Germinal center (tissue), 1 donor: ENCODE results near the gene RXFP1.
"Not testable (repeated sequence)": the region's sequence is repeated elsewhere in the genome, so short reads cannot be mapped to it uniquely, and the experiment has no call there.

Source experiments
- DNase-seq: peaks from one replicate; pipeline ENCODE4 v3.0.0; 2012; ENCODE audit warnings: mixed read lengths, low spot score

Gene RXFP1

DNA sequence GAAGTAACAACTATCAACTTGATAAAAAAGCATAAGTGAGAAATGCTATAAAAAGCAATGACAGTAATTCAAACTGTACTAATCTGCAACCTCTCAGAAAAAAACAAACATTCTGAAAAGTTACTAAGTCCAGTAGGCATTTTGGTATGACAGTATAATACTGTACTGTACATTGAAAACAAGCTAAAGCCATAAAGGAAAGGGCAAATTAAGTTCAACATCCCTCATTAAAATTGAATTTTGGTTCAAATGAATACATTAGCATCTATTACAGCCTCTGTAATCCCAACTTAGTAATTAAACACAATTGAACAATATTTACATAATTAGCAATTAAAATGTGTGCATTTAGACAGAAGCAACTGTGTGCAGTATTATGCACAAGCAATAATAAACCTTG lies 96.3 kb downstream of the RXFP1 start:
- DNase-seq = no peak

DNA sequence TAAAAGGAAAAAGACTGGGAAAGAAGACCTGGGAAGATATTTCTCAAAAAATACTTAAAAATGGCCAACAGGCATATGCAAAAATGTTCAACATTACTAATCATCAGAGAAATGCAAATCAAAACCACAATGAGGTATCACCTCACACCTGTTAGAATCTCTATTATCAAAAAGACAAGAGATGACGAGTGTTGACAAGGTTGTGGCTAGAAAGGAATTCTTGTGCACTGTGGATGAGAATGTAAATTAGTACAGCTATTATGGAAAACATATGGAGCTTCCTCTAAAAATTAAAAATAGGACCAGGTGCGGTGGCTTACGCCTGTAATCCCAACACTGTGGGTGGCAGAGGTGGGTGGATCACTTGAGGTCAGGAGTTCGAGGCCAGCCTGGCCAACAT lies 100.0 kb downstream of the RXFP1 start:
- no peak for DNase-seq

DNA sequence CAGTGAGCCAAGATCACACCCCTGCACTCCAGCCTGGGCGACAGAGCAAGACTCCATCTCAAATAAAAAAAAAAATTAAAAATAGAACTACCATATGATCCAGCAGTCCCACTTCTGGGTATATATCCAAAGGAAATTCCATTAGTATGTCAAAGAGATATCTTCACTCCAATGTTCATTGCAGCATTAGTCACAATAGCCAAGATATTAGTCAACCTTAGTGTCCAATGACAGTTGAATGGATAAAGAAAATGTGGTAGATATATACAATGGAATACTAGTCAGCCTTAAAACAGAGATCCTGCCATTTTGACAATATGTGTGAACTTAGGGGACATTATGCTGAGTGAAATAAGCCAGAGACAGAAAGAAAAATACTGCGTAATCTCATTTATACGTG lies 100.6 kb downstream of the RXFP1 start:
- no peak for DNase-seq

DNA sequence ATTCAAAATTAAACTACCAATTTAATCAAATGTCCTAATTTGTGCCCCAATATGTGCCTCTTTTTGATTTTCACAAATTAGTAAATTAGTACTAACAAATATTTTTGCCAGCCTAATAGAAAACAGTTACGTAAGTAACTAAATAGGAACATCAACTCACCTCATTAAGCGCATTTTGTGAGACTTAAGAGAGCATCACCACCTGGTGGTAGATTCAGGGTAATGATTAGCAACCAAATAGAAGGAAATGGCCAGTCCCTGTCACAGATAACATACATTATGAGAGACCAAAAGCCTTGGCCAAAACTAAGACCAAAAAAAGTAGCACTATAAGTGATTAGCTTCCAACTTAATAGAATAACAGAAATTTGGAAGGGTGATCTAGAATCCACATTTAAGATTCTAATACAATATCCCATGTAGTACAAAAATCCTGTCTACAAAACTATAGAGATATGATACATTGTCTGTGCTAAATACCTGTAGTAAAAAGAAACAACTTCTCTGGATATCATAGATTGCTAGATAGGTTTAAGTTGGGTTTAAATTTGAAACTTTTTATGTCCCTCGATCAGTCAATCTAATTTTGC lies 103.3 kb downstream of the RXFP1 start:
- DNase-seq = peak; percentile 5

DNA sequence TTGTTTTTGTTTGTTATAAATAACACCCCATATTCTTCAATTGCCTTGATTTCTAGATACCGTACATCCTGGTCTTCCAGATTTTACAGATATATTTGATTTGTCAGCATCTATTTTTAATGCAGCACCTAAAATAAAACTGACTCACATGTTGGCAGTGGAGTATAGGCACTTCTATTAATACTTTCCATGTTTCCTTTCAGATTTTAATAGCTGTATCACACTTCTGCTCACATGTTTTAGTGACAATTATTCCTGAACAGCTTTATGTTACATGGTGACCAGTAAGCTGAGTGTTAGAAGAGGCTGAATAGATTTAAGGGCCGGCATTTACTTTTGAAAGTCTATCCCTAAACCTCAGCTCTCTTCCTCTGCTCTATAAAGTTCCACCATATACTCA lies 103.9 kb downstream of the RXFP1 start:
- no peak for DNase-seq

DNA sequence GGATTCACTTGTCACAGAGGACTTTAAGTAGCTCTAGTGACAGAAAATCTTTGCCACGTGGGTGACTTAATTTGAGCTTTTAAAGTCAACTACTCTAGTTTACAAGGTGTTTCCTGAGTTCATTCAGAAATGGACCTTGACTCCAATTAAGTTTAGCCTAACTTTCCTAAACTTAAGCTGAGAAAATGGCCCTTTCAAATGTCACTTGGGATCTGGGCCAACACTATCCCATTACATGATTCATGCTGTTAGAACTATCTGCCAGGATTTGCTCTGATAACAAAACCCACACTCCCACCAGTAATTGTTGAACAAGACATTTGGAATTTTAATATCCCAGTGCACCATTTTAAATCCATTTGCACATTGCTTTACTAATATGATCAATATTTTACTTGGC lies 109.2 kb downstream of the RXFP1 start:
- no peak for DNase-seq

DNA sequence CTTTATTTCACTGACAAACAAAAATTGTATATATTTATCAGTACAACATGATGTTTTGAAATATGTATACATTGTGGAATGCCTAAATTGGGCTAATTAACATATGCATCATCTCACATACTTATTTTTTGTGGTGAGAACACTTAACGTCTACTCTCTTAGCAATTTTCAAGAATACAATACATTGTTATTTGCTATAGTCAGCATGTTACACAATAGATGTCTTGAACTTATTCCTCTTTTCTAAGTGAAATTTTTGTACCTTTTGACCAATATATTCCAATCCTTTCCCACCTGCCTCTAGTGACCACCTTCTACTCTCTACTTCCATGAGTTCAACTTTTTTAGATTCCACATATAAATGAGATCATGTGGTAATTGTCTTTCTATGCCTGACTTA lies 114.9 kb downstream of the RXFP1 start:
- no peak for DNase-seq

DNA sequence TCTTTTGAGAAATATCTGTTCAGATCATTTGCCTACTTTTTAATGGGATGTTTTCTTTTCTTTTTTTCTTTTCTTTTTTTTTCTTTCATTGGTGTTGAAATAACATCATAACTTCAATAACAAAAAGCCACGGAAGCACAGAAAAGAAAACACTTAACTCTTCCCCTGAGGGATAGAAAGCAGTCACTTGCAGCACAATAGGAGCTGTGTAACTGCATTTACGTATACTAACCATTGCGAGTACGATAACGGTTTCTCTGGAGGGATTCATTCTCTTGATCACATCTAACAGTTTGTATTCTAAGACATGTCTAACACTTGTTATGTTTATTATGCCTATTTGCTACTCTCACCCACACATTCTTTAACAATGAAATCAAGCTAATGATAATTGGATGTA lies 122.7 kb downstream of the RXFP1 start:
- no peak for DNase-seq

DNA sequence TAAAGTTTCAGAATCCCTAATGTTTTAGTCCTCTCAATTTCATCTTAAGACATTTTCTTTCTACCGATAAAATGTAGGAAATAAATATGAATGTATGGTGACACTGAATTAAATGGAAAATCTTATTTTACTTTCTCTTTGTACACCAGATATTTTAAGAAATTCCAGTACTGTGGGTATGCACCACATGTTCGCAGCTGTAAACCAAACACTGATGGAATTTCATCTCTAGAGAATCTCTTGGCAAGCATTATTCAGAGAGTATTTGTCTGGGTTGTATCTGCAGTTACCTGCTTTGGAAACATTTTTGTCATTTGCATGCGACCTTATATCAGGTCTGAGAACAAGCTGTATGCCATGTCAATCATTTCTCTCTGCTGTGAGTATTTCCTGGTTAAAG lies 123.1 kb downstream of the RXFP1 start:
- no peak for DNase-seq

DNA sequence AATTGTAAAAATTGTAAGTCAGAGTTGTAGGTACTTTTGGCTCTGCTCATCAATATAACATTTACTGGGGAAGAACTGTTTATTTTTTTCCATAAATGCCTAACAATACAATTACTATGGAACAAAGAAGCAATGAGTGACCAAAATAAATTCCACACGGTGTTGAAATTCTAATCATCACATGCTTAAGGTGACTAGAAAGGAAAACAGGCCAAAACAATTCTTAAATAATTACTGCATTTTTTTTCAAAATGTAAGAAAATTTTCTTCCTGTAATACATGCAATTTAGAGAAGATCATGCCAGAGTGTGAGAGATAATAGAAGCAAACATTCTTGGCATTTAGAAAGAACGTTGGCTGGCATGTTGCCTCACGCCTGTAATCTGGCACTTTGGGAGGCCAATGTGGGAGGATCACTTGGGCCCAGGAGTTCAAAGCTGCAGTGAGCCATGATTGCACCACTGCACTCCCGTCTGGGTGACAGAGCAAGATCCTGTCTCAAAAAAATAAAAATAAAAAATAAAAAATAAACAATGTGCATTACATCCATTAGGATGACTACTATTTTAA lies 127.5 kb downstream of the RXFP1 start:
- DNase-seq = no peak

DNA sequence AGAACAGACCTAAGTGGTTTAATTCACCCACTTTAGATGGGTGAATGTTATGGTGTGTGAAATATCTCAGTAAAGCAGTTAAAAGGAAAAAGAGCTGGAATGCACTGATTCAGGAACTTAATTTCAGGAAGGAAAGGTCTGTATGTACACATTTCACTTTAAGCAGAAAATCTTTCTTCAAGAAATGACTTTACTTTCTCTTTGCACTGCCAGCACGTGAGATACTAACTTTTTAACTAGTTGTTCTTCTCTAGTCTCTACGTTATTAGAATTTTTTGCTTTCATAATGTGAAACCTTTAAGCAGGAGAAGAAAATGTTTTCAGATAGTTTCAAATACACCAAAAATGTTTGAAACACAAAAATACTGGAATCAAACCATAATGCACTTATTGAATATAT lies 131.2 kb downstream of the RXFP1 start:
- DNase-seq = no peak

DNA sequence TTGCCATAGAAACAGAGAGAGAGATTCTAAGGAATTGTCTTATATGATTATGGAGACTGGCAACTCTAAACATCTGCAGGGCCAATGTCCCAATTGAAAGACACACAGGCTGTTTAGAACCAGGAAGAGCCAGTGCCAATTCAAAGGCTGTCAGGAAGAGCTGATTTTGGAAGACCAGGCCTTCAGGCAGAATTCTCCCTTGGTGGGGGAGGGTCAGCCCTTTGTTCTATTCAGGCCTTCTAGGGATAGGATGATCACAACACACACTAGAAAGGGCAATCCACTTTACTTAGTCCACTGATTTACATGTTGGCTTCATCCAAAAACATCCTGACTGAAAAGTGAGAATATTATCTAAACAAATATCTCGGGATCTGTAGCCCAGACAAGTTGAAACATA lies 134.8 kb downstream of the RXFP1 start:
- DNase-seq = no peak

DNA sequence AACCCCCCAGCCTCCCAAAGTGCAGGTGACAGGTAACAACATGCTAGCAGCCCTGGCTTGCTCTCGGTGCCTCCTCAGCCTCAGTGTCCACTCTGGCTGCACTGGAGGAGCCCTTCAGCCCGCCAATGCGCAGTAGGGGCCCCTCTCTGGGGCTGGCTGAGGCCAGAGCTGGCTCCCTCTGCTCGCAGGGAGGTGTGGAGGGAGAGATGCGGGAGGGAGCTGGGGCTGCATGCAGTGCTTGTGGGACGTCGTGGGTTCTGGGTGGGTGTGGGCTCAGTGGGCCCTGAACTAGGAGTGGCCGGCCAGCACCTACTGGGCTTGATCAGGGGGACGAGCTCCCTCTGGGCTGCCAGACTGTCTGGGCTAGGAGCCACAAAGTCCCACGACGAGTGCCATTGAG lies 135.6 kb downstream of the RXFP1 start:
- no peak for DNase-seq

DNA sequence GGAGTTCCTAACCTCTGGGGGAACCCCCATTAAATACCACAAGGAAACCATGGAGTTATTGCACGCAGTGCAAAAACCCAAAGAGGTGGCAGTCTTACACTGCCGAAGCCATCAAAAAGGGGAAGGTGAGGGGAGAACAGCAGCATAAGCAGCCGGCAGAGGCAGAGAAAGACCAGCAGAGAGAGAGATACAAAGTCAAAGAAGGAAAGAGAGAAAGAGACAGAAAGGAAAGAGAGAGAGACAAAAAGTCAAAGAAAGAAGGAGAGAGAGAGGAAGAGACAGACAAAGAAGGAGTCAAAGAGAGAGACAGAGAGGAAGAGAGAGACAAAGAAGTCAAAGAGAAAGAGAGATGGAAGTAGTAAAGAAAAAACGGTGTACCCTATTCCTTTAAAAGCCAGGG lies 141.6 kb downstream of the RXFP1 start:
- DNase-seq = not testable (repeated sequence)

DNA sequence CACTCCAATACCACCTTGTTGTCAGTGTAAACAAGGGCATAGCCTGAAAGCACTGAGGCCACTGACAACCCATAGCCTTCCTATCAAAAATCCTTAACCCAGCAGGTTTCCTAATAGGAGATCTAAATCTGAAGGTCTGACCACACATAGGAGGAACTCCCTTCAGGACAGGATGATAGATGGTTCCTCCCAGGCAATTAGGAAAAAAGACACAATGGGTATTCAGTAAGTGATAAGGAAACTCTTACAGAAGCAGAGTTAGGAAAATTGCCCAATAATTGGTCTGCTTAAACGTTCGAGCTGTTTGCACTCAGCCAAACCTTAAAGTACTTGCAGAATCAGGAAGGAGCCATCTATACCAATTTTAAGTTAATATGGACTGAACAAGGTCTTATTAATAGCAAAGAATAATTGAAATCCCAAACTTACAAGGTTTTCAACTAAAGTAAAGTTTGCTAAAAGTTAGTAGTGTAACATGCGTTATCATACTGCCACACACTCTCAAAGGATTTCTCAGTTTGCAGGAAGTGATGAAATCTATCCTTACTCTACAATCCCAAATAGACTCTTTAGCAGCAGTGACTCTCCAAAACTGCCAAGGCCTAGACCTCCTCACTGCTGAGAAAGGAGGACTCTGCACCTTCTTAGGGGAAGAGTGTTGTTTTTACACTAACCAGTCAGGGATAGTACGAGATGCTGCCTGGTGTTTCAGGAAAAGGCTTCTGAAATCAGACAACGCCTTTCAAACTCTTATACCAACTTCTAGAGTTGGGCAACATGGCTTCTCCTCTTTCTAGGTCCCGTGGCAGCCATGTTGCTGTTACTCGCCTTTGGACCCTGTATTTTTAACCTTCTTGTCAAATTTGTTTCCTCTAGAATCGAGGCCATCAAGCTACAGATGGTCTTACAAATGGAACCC lies 142.3 kb downstream of the RXFP1 start:
- DNase-seq = not testable (repeated sequence)

DNA sequence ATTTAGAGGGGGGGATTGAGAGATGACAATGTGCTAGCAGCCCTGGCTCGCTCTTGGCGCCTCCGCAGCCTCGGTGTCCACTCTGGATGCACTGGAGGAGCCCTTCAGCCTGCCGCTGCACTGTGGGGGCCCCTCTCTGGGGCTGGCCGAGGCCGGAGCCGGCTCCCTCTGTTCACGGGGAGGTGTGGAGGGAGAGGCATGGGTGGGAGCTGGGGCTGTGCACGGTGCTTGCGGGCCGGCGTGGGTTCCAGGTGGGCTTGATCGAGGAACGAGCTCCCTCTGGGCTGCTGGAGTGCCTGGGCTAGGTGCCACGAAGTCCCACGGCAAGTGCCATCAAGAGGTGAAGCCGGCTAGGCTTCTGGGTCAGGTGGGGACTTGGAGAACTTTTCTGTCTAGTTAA lies 143.1 kb downstream of the RXFP1 start:
- no peak for DNase-seq

DNA sequence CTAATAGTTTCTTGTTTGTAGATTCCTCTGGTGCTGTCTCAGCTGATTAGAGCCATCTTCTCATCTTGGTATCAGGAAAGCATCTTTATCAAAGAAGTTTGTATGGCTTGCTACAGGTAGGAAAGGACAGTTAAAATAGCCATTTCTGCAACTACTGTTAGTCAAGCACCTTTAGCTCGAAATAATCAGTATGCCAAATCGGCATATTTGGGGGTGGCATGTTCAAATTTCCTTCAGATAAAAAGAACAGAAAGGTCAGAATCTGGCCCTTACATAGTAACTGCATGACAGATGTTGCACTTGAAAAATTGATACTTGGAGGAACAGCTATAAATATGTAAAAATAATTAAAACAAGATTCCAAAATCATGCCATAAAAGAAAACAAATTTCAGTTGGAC lies 145.2 kb downstream of the RXFP1 start:
- DNase-seq = no peak

DNA sequence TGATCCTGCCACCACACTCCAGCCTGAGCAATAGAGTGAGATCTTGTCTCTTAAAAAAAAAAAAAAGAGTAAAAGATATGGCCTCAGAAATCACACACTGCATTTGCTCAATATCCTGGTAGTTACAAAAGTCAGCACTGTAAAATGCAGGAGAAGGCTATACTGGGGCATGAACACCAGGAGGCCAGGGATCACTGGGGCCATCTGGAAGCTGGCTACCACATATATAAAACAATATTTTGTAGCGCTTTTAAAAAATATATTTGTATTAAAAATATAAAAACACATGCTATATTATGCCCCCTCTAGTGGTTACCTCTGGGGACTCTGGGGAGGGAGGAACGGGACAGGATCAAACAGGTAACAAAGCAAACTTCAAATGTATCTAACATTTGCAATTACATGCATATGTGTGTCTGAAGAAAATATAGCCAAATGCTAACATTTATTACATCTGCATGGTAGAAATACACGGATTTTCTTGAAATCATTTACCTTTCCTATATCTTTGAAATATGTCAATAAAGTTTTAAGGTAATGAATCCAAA lies 146.0 kb downstream of the RXFP1 start:
- DNase-seq = peak; percentile 17

DNA sequence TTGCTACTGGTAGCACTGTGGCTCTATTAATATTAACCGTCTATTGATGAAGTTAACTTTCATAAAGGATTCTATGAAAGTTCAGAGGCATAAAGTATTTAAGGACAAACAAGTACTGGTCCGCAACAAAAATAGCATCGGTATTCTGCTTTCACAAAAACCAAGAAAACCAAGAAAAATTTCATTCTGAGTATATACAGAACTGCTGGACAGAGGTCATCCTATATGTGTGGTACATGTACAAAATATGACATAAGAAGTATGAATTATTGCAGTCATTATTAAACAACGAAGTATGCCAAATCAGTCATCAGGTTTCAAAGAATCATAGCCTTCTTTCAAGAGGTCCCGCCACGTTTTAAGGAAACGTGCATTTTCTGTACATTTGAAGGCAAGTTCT lies 147.6 kb downstream of the RXFP1 start:
- DNase-seq = no peak

DNA sequence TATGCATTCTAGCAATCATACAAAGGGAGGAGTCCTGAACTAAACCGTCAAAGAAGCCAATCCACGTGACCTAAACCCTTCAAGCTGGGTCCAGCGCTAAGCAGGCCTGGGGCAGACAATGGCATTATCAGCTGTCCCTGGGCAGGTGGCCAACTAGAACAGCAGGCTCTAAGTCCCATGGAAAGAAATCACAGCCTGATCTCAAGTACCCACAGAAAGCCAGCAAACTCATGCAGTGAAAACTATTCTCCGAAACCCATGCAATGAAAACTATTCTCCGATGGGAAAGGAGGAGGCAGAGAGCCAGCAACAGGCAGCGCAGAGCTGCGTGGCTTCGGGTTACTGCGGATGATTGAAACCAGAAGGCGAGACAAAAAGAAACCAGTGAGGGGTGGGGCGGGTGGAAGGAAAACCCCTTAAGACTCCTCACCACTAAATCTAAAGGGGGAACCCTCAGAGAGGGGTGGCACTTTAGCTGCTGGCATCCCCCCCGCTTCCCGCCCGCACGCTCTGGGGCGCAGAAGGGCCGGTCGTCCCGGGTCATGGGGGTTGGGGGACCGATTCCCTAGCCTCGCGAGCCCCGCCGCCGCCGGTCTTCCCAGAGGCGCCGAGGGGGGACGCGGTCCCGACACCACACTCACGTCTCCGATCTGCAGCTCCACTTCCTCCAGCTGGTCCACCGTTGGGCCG lies 149.4 kb downstream of the RXFP1 start:
- peak; percentile 31 for DNase-seq

DNA sequence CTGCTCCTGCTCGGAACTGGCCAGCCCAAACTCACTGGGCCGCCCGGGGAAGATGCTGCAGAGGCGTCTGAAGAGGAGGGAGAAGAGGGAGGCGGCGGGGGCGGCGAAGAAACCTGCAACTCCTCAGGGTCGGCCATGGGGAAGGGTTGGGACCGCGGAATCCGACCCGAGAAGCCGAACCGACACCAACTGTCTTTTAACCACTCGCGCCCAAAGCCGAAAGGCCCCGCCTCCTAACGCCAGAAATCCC lies 149.9 kb downstream of the RXFP1 start, which contains the start of gene C4orf46:
Gene C4orf46, minus strand, starts transcription at position 223 of the 250 bp plus-strand sequence. Its CDS starts 86 bp downstream, at position 137.
- DNase-seq = no peak

DNA sequence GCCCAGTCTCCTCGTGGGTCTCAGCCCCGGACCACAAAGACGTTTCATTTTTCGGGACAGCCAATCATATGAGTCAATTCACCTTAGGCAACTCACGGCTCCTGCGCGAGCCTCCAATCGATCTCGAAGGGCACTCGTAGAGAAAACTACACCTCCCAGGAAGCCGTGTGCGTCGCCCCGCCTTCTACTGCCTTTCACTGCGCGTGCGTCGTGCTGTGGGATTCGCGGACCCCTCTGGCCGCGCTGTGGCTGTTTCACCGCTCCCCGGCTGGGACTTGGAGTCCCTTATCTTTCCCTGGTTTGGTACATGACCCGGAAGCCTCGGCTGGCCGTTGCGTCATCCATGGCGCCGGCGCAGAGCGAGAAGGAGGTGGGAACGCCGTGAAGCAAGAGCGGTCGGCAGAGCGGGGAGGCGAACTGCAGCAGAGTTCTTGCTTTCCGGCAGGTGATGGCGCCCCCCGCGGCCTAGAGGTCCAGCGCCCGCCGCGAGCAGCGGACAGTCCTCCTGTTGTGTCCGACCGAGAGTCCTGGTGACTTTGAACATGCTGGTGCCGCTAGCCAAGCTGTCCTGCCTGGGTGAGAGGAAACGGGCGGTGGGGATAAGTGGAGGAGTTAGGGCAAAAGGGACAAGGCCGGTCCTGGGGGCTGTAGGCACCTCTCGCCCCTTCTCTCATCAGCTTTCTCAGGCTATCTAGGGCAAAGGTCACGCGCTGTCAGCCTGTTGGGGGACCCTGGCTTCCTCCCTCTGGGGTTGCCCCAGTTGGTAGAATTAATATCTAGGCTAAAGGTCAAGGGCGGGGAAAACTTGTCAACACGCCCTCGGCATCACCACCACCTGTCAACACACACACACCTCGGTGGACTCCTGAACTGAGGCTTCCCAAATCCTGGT lies 150.5 kb downstream of the RXFP1 start, which contains the start of gene ETFDH:
Gene ETFDH, plus strand, starts transcription at position 382 of the 892 bp plus-strand sequence. Its CDS starts 161 bp downstream, at position 543.
- peak; percentile 96 for DNase-seq
